NCI-H345 (cell line): ENCODE results near the gene GDPGP1.
"Not testable (repeated sequence)": the region's sequence is repeated elsewhere in the genome, so short reads cannot be mapped to it uniquely, and the experiment has no call there.

Experiments
- DNase-seq: peaks from one replicate; lab custom pipeline; 2025; lab: John Stamatoyannopoulos, UW

GDPGP1 gene, protein sequence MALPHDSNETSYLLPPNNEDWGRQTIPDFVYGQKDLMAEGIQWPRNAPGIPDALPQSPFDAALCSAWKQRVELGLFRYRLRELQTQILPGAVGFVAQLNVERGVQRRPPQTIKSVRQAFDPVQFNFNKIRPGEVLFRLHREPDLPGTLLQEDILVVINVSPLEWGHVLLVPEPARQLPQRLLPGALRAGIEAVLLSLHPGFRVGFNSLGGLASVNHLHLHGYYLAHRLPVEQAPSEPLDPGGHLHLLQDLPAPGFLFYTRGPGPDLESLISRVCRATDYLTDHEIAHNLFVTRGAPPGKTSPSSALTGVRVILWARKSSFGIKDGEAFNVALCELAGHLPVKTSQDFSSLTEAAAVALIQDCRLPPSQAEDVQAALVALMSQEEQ

GRCh38 chr15:90234096-90234988 is at the start of gene GDPGP1:
Gene GDPGP1, plus strand, starts transcription at chr15:90234209. Its CDS starts 6,700 bp downstream, at chr15:90240909.
- no peak for DNase-seq

GRCh38 chr15:90184786-90185704 is 49.0 kb upstream of the GDPGP1 start:
- DNase-seq = peak; percentile 70

DNA sequence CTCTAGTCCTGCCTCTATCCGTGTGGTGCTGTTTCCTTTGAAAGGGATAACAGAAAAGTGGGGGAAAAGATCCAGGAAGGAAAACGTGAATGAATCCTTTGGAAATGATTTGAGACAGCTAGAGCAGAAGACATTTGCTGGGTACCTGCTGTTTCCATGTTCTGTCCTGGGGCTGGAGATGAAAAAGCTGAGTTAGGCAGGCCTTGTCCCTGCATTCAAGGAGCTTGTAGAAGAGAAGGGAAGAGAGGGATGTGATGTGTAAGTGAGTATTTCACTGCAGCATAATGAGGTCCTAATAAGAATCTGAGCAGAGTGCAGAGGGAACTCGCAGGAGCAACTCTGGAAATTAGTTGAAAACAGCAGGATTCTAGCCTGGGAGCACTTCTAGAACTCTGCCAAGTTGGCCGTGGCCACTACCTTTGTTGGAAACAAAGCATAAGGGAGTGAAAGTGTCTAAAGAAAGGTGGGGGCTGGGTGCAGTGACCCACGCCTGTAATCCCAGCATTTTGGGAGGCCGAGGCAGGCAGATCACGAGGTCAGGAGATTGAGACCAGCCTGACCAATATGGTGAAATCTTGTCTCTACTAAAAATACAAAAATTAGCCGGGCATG is 46.6 kb upstream of the GDPGP1 start:
- no peak for DNase-seq

DNA sequence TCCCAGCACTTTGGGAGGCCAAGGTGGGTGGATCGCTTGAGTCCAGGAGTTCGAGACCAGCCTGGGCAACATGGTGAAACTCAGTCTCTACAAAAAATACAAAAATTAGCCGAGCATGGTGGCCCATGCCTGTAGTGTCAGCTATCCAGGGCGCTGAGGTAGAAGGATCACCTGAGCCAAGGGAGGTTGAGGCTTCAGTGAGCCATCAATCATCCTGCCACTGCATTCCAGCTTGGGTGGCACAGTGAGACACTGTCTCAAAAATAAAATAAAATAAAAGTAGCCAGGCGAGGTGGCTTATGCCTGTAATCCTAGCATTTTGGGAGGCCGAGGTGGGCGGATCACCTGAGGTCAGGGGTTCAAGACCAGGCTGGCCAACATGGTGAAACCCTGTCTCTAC is 45.9 kb upstream of the GDPGP1 start:
- DNase-seq = not testable (repeated sequence)

GRCh38 chr15:90188914-90189748 is 44.9 kb upstream of the GDPGP1 start:
- no peak for DNase-seq

DNA sequence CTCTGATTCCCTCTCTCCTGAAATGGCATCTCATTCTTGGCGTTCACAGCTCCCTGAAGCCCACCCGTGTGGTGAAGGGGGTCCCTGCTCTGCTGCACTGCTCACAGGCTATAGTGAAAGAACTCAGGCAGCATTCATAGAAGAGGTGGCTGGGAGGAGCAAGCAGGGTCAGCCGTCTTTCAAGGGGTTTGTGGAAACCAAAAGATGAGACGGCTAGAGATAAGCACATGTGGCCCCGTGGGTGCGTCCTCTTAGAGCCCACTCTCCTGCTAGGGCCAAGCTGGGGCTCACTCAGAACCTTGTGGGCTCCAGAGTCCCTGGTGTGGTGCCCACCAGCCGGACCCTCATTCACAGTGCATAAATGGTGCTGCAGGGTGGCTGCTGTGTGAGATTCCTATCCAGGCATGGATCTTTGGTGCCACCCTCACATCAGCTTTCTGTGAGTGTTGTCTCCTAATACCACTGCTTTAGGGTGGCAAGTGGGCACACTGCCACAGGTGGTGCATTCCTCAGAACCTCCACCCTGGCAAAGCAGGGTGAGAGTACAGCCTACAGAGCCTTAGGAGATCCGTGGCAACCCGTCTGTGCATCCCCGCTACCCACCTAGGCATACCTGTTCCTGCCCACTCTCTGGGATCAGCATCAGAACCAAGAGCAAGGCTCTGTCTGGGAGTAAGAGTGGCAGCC is 44.1 kb upstream of the GDPGP1 start:
- DNase-seq = no peak

- DNase-seq = no peak
Measured at GRCh38 chr15:90190606-90191343, 43.2 kb upstream of the GDPGP1 start.

DNA sequence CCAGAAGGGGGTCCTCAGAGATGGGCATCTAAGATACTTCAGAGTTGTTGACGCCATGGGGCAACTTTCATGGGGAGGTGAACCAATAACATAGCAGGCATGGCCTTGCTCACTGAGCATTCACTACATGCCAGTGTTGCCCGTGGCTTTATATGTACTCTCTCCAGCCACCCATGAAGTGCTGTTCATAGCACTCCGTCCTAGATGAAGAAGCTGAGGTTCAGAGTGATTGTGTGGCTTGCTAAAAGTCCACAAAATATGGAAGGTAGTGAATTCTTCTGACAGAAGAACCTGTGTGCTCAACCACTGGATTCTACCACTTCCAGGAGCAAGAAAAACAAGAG is 42.7 kb upstream of the GDPGP1 start:
- peak; percentile 31 for DNase-seq

DNA sequence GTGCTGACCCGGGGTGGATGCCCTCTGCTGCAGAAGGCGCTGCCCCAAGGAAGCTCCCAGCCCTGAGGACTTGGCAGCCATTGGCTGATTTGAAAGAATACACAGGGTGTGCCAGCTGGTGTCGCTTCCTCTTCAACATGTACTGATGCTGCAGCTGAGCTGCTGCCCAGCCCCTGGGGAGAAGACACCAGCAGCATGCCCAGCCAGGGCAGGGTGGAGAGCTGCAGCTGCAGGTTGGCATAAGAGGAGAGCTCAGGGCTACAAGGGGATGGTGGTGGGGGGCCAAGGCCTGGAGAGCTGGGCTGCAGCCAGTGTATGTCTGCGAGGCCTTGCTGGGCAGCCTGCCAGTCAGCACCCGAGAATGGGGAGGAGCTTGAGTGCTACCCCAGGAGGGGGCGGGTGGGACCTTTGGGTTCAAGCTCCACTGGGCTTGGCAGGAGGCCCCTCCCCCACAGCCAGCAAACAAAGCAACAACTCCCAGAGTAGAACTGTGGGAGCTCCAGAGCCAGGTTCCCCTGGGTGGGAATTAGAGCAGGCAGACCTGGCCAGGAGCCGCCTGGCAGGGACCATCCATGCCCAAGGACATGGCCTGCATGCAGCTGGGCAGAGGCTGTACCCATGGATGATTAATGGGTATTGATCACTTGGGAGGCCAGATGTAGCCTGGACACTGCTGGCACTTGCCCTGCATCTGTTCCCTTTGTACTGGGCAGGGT is 42.1 kb upstream of the GDPGP1 start:
- DNase-seq = peak; percentile 96

GRCh38 chr15:90192961-90193786 is 40.8 kb upstream of the GDPGP1 start:
- DNase-seq = no peak

GRCh38 chr15:90194655-90195054 is 39.4 kb upstream of the GDPGP1 start:
- no peak for DNase-seq

- DNase-seq = no peak
Measured at GRCh38 chr15:90200534-90201129, 33.4 kb upstream of the GDPGP1 start.

- DNase-seq = peak; percentile 63
Measured at GRCh38 chr15:90201130-90201943, 32.7 kb upstream of the GDPGP1 start, which contains the start of gene SEMA4B. Gene SEMA4B, plus strand, starts transcription at chr15:90201330. Its CDS starts 249 bp downstream, at chr15:90201579.

- no peak for DNase-seq
Measured at GRCh38 chr15:90201944-90202375, 32.0 kb upstream of the GDPGP1 start.

GRCh38 chr15:90202929-90203328 is 31.1 kb upstream of the GDPGP1 start:
- DNase-seq = no peak

DNA sequence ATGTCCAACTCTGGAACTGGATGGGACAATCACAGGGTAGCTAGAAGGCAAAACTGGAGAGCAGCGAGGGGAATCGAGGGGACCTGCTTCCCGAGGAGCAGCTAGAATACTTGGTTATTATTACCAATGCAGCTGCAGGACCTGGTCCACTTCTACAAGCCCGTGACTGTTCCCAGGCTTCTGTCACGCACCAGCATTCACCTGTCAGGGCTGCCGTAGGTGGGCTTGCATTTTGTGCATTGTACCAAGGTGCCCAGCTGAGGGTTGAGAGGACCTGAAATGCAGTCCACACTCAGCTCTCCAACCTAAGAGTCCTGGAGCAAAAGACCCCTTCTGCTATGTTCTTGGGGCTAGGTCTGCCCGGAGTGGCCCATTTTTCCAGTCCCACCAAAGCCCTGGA is 30.5 kb upstream of the GDPGP1 start:
- no peak for DNase-seq
